Loucy (cell line): ENCODE measurements around the gene DNAJC11.

Source experiments
- H2AFZ ChIP-seq: fragments of 200-600 bp; sonication (generic); 2 replicates; pipeline ENCODE4 v1.6.0; 2016; ENCODE audit warnings: antibody characterized with exemption, mild to moderate bottlenecking, low read length, moderate library complexity
- H3F3A ChIP-seq: fragments of 200-600 bp; 2 replicates; pipeline ENCODE4 v1.6.0; 2016; ENCODE audit warnings: antibody characterized with exemption, low read depth, mild to moderate bottlenecking
- H3K27me3 ChIP-seq: fragments of 200-600 bp; sonication (generic); 2 replicates; pipeline ENCODE4 v1.6.1; 2014; ENCODE audit warnings: low read length, mild to moderate bottlenecking; ENCODE audit not compliant: insufficient read depth, poor library complexity, severe bottlenecking
- H3K36me3 ChIP-seq: fragments of 200-600 bp; sonication (generic); 2 replicates; pipeline ENCODE4 v1.6.1; 2016; ENCODE audit warnings: low read length; ENCODE audit not compliant: insufficient read depth
- H3K4me1 ChIP-seq: fragments of 200-600 bp; sonication (generic); 2 replicates; pipeline ENCODE4 v1.5.1; 2014; ENCODE audit warnings: low read length, mild to moderate bottlenecking; ENCODE audit not compliant: insufficient read depth, poor library complexity, severe bottlenecking
- H3K4me2 ChIP-seq: fragments of 200-600 bp; sonication (generic); 2 replicates; pipeline ENCODE4 v1.6.0; 2014; ENCODE audit warnings: antibody characterized with exemption, low read length, low read depth, mild to moderate bottlenecking; ENCODE audit not compliant: poor library complexity, severe bottlenecking
- H3K4me3 ChIP-seq: fragments of 200-600 bp; sonication (generic); 2 replicates; pipeline ENCODE4 v1.5.1; 2014; ENCODE audit warnings: low read length, mild to moderate bottlenecking, mixed read lengths; ENCODE audit not compliant: poor library complexity, severe bottlenecking
- H3K79me2 ChIP-seq: fragments of 200-600 bp; sonication (generic); 2 replicates; pipeline ENCODE4 v1.6.1; 2014; ENCODE audit warnings: low read length; ENCODE audit not compliant: insufficient read depth
- H3K9ac ChIP-seq: fragments of 200-600 bp; sonication (generic); 2 replicates; pipeline ENCODE4 v1.6.0; 2014; ENCODE audit warnings: mild to moderate bottlenecking, low read depth, low read length, moderate library complexity; ENCODE audit not compliant: poor library complexity, severe bottlenecking
- H3K9me2 ChIP-seq: fragments of 200-600 bp; sonication (generic); replicated peaks from 2 replicates; pipeline ENCODE4 v1.6.1; 2016; ENCODE audit warnings: low read depth, low read length, mixed read lengths
- H3K9me3 ChIP-seq: fragments of 200-600 bp; sonication (generic); 2 replicates; pipeline ENCODE4 v1.6.1; 2014; ENCODE audit warnings: mild to moderate bottlenecking, antibody characterized with exemption, low read length, low read depth; ENCODE audit not compliant: insufficient read depth
- H4K20me1 ChIP-seq: fragments of 200-600 bp; sonication (generic); 2 replicates; pipeline ENCODE4 v1.6.0; 2014; ENCODE audit warnings: antibody characterized with exemption, low read length, mild to moderate bottlenecking; ENCODE audit not compliant: insufficient read depth, poor library complexity, severe bottlenecking
- EZH2phosphoT487 ChIP-seq: fragments of 200-600 bp; IDR thresholded peaks from 2 replicates; pipeline ENCODE4 v1.6.1; 2018; ENCODE audit warnings: antibody characterized with exemption, mild to moderate bottlenecking, moderate library complexity, borderline replicate concordance
- TF ChIP-seq, protein P1 (sequence below): fragments of 200-600 bp; sonication (generic); conservative IDR thresholded peaks from 2 replicates; pipeline ENCODE4 v1.5.1; 2014; ENCODE audit warnings: mild to moderate bottlenecking, antibody characterized with exemption, low read length

Gene DNAJC11

DNA sequence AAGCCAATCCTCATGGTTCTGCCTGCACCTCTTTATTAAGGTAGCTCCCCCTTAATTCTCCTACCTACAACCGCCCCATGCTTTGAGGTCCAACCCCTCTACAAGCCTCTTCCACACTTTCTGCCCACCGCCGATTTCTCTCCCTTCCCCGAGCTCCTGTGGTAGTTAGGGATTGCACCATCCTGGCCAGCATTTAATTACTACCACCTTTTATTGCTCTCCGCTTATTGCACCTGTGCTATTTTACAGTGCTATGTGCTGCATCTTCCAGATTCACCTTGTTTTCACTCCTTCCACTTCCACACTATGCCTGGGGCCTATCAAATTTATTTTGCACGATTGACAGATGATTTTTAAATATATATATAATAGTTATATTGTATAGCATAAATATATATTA lies 29.3 kb upstream of the DNAJC11 start:
- Histone ChIP-seq H3K9ac (no peak overlapping the region), H2AFZ (no peak overlapping the region), H3K9me2 (no peaks in the 10 kb centered on the region), H4K20me1 (no peaks in the 10 kb centered on the region), H3K4me3 (no peak overlapping the region), H3K27me3 (no peaks in the 10 kb centered on the region), H3K4me2 (no peak overlapping the region), H3K36me3 (no peaks in the 10 kb centered on the region), H3K4me1 (no peaks in the 10 kb centered on the region), H3F3A (no peaks in the 10 kb centered on the region), H3K9me3 (no peaks in the 10 kb centered on the region), H3K79me2 (no peaks in the 10 kb centered on the region)
- TF ChIP-seq, protein P1, sequence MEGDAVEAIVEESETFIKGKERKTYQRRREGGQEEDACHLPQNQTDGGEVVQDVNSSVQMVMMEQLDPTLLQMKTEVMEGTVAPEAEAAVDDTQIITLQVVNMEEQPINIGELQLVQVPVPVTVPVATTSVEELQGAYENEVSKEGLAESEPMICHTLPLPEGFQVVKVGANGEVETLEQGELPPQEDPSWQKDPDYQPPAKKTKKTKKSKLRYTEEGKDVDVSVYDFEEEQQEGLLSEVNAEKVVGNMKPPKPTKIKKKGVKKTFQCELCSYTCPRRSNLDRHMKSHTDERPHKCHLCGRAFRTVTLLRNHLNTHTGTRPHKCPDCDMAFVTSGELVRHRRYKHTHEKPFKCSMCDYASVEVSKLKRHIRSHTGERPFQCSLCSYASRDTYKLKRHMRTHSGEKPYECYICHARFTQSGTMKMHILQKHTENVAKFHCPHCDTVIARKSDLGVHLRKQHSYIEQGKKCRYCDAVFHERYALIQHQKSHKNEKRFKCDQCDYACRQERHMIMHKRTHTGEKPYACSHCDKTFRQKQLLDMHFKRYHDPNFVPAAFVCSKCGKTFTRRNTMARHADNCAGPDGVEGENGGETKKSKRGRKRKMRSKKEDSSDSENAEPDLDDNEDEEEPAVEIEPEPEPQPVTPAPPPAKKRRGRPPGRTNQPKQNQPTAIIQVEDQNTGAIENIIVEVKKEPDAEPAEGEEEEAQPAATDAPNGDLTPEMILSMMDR = no peak
- no peak for TF ChIP-seq EZH2phosphoT487

DNA sequence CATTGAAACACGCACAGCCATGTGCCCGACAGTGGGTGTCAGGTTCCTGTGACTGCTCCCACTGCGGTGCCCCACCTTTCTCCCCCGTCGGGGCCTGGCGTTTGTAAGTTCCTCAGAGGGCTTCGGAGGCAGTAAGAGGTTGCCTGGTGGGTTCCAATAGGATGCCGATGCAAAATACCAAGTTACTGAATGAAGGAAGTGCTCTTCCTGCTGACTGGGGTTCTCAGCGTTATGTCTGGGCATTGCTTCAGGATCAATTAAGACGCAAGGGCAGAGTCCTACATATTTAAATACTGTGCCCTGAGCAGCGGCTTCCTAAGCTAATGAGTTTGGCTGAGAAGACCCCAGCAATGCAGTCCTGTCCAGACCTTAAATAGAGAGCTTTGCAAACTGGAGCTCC lies 28.9 kb upstream of the DNAJC11 start:
- Histone ChIP-seq H3K79me2 (no peaks in the 10 kb centered on the region), H3K9me3 (no peaks in the 10 kb centered on the region), H3K4me2 (no peak overlapping the region), H3K4me3 (no peak overlapping the region), H4K20me1 (no peaks in the 10 kb centered on the region), H3K27me3 (no peaks in the 10 kb centered on the region), H3F3A (no peaks in the 10 kb centered on the region), H3K9me2 (no peaks in the 10 kb centered on the region), H3K9ac (no peak overlapping the region), H3K4me1 (no peaks in the 10 kb centered on the region), H2AFZ (no peak overlapping the region), H3K36me3 (no peaks in the 10 kb centered on the region)
- TF ChIP-seq, protein P1 = no peak
- no peak for TF ChIP-seq EZH2phosphoT487

DNA sequence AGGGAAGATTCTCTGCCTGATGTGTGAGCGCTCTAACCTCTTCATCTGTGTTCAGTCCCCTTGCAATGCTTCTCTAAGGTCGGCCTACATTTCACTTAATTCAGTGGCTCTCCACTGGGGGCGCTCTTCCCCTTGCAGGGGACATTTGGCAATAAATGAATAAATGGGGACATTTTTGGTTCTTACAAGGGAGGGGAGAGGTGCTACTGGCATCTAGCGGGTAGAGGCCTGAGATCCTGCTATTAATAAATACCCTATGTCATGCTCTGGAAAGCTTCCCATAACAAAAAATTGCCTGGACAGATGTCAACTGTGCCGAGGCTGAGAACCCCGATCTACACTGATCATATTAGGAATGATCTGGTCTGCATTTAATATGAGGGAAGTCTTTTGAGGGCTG lies 25.9 kb upstream of the DNAJC11 start:
- H3K79me2 ChIP-seq = no peaks in the 10 kb centered on the region
- H3K4me1 ChIP-seq = no peaks in the 10 kb centered on the region
- H3K9ac ChIP-seq = no peak overlapping the region
- TF ChIP-seq, protein P1 = peak; percentile 96
- no peak for TF ChIP-seq EZH2phosphoT487
- H2AFZ ChIP-seq = no peak overlapping the region
- H3K9me3 ChIP-seq = no peaks in the 10 kb centered on the region
- no peaks in the 10 kb centered on the region for H3K36me3 ChIP-seq
- H3K27me3 ChIP-seq = no peaks in the 10 kb centered on the region
- H3K4me3 ChIP-seq = no peak overlapping the region
- H3K9me2 ChIP-seq = no peaks in the 10 kb centered on the region
- H3K4me2 ChIP-seq = no peak overlapping the region
- H4K20me1 ChIP-seq = no peaks in the 10 kb centered on the region
- no peaks in the 10 kb centered on the region for H3F3A ChIP-seq
